ENCODE data around the gene TAF11L6. TPM values are rescaled to one million over a fixed set of nuclear protein-coding genes. Genes with fewer than 3 reads are reported as not detected.
"Not testable (repeated sequence)": the region's sequence is repeated elsewhere in the genome, so short reads cannot be mapped to it uniquely, and the experiment has no call there.

TAF11L6 gene
- total RNA-seq, result not detected

DNA sequence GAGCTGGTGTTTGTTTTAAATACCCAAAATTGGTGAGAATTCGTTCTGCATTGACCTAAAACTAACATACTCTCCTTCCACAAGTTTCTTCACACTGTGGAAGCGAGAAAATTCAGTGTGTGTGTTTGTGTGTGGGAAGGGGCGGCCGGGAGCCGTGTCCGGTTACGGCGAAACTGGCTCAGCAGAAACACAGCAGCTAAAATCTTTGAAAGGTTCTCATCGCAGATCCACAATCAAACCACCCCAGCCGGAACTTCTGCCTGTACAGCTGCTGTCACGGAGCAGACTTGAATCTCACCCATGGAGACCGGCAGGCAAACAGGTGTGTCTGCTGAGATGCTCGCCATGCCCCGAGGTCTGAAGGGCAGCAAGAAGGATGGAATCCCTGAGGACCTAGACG is at the start of gene TAF11L6:
Gene TAF11L6, plus strand, starts transcription at position 301 of the 400 bp plus-strand sequence.
- DNase-seq, result not testable (repeated sequence)

- no peak for DNase-seq
These were observed 47.1 kb upstream of the TAF11L6 start for GRCh38 chr5:17481378-17481777.

- DNase-seq, result no peak
These were observed 45.7 kb upstream of the TAF11L6 start for GRCh38 chr5:17482790-17483189.

GRCh38 chr5:17486464-17487173 is 41.9 kb upstream of the TAF11L6 start:
- not testable (repeated sequence) for DNase-seq

GRCh38 chr5:17487174-17487512 is 41.3 kb upstream of the TAF11L6 start:
- no peak for DNase-seq

GRCh38 chr5:17491257-17491656 is 37.2 kb upstream of the TAF11L6 start:
- DNase-seq, result not testable (repeated sequence)

DNA sequence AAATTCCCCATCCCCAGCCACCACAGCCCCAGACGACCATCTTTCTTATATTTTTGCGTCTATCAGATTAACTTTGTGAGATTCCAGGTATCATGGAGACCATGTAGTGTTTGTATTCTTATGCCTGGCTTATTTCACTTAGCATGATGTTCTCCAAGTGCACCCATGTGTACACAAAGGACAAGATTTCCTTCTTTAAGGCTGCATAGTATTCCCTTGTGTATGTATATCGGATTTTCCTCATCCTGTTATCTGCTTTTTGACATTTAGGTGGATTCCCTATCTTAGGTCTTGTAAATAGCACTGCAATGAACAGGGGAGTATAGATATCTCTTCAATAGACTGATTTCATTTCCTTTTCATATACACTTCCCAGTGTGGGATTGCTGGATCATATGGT is 35.7 kb upstream of the TAF11L6 start:
- no peak for DNase-seq

GRCh38 chr5:17497446-17497845 is 31.0 kb upstream of the TAF11L6 start:
- DNase-seq, result no peak

DNA sequence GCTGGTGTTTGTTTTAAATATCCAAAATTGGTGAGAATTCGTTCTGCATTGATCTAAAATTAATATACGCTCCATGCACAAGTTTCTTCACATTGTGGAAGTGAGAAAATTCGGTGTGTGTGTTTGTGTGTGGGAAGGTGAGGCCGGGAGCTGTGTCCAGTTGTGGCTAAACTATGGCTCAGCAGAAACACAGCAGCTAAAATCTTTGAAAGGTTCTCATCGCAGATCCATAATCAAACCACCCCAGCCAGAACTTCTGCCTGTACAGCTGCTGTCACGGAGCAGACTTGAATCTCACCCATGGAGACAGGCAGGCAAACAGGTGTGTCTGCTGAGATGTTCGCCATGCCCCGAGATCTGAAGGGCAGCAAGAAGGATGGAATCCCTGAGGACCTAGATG is 30.5 kb upstream of the TAF11L6 start, which contains the start of gene TAF11L2:
Gene TAF11L2, plus strand, starts transcription at position 301 of the 400 bp plus-strand sequence.
- not testable (repeated sequence) for DNase-seq

GRCh38 chr5:17511775-17512325 is 16.6 kb upstream of the TAF11L6 start:
- no peak for DNase-seq

DNA sequence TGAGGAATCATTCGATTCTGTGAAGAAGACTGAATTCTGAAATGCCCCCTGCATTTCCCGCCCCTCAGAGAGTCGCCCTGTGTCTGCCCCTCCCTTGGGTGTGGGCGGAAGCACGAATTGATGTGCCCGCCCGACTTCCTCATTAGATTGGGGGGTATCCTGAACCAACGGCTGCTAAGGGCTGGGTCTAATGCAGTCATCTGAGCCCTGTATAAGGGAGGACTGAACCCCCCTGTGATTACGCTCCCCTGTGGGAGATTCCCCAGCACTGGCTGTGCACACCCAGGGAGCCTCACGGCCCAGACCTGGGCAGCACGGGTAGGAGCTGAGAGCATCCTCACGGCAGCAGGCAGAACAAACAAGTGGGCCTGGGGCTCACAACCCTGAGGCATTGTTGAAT is 10.9 kb upstream of the TAF11L6 start:
- not testable (repeated sequence) for DNase-seq

DNA sequence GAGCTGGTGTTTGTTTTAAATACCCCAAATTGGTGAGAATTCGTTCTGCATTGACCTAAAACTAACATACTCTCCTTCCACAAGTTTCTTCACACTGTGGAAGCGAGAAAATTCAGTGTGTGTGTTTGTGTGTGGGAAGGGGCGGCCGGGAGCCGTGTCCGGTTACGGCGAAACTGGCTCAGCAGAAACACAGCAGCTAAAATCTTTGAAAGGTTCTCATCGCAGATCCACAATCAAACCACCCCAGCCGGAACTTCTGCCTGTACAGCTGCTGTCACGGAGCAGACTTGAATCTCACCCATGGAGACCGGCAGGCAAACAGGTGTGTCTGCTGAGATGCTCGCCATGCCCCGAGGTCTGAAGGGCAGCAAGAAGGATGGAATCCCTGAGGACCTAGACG is 10.4 kb upstream of the TAF11L6 start, which contains the start of gene TAF11L3:
Gene TAF11L3, plus strand, starts transcription at position 301 of the 400 bp plus-strand sequence.
- DNase-seq, result not testable (repeated sequence)

DNA sequence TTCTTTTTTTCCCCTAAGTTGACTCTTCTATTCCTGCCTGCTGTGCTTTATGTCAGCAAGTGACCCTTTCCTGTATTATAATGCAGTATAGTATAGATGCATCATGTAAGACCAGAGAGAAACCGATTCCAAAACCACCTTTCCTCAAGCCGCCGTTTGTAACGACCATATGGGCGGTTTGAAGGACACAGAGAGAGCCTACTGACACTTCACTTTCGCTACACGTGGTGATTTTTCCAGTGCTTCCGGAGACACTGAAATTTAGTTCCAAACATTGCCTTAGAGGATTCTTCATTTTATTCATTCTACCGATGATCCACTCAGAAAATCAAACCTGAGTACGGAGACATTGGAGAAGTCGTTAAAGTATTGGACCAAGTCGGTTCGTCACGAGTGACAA is 9.0 kb upstream of the TAF11L6 start:
- DNase-seq, result not testable (repeated sequence)

DNA sequence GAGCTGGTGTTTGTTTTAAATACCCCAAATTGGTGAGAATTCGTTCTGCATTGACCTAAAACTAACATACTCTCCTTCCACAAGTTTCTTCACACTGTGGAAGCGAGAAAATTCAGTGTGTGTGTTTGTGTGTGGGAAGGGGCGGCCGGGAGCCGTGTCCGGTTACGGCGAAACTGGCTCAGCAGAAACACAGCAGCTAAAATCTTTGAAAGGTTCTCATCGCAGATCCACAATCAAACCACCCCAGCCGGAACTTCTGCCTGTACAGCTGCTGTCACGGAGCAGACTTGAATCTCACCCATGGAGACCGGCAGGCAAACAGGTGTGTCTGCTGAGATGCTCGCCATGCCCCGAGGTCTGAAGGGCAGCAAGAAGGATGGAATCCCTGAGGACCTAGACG is 7.0 kb upstream of the TAF11L6 start, which contains the start of gene TAF11L4:
Gene TAF11L4, plus strand, starts transcription at position 301 of the 400 bp plus-strand sequence.
- not testable (repeated sequence) for DNase-seq

- DNase-seq, result not testable (repeated sequence)
These were observed 3.5 kb upstream of the TAF11L6 start, which contains the start of gene TAF11L5 for GRCh38 chr5:17524935-17525334. TAF11L5 (plus strand) TSS chr5:17525235.

GRCh38 chr5:17526504-17526903 is 2.0 kb upstream of the TAF11L6 start:
- peak; percentile 8 for DNase-seq
